IPS DF 4.7 (cell line): ENCODE results near the gene SIRPA.

Source experiments
- DNase-seq: peaks from one replicate; pipeline ENCODE4 v3.0.0-alpha.2; 2013; ENCODE audit warnings: low spot score; ENCODE audit errors: extremely low read depth

SIRPA gene

DNA sequence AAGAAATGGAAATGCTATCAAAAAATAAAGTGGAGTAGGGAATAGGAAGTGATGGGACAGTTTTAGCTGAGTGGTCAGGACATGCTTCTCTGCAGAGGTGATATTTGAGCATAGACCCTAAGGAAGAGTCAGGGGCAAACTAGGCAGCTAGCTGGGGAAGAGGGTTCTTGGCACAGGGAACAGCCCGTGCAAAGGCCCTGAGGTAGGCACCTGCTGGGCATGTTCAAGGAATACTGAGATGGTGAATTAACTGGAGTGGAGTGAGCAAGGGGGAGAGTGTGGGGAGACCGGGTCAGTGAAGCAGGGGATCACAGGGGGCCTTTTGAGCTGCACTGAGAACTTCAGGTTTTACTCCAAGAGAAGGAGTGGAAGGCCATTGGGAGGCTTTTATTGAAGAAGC, 7.5 kb upstream of the SIRPA start:
- no peak for DNase-seq

DNA sequence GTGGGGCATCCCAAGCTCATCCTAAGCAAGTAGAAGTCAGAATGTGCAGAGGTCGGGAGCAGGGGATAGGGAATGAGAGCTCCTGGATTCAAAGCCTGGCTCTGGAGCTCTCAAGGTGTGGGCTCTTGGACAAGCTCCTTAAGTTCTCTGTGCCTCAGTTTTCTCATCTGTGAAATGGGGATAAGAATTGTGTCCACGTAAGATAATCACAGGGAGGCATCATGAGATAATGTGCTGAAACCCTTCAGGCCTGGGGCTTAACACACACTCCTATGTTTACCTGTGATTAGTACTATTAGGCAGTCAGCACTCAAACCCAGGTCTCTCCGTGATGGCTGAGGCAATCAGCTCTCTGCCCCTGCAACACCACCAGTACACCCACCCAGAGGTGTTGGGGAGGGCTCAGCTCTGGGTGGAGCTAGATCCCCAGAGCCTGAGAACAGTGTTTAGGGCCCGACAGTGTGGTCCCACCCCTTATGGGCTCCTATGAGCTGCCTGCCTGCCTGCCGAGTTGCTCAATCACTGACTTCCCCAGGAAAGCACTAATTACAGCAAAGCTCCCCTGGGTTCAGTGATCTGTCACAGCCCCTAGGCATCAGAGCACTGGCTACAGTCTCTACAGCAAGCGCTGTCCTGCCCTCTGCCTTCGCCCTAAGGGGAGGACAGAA, 6.3 kb upstream of the SIRPA start:
- no peak for DNase-seq

- no peak for DNase-seq
These were observed 4.5 kb upstream of the SIRPA start for GRCh38 chr20:1890469-1891262.

DNA sequence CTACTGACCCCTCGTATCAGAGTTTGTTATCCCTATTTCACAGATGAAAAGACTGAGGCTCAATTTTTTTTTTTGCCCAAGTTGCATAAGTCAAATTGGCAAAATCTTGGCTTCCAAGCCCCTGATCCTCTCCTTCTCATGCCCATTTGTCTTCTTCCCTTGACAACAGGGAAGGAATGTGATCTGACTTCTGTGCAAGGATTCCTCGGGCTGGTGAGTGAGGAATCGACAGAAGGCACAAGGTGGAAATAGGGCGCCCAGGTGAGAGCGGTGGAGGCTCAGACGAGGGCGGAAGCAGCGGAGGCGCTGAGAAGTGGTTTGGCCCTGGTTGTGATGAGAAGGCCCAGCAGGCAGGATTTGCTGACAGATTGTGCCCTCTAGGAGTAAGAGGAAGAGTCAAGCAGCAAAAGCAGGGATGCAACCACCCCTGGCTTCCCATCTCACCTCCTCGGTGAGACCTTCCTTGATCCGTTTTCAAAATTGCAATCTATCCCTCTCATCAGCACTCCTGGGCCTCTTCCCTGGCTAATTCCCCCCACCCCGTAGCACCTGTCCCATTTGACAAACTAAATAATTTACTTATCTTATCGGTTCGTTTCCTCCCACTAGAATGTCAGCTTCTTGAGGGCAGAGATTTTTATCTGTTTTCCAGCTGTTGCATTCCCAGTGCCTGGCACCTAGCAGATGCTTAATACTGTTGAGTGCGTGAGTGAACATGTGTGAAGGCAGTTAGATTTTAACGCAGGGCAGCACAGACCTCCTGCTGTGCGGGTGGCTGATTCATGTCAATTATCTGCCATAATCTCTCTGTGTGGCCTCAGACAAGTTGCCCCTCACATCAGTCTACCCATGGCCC, 3.7 kb upstream of the SIRPA start:
- no peak for DNase-seq

- DNase-seq = no peak
These were observed 3.2 kb upstream of the SIRPA start for GRCh38 chr20:1892119-1892385.

DNA sequence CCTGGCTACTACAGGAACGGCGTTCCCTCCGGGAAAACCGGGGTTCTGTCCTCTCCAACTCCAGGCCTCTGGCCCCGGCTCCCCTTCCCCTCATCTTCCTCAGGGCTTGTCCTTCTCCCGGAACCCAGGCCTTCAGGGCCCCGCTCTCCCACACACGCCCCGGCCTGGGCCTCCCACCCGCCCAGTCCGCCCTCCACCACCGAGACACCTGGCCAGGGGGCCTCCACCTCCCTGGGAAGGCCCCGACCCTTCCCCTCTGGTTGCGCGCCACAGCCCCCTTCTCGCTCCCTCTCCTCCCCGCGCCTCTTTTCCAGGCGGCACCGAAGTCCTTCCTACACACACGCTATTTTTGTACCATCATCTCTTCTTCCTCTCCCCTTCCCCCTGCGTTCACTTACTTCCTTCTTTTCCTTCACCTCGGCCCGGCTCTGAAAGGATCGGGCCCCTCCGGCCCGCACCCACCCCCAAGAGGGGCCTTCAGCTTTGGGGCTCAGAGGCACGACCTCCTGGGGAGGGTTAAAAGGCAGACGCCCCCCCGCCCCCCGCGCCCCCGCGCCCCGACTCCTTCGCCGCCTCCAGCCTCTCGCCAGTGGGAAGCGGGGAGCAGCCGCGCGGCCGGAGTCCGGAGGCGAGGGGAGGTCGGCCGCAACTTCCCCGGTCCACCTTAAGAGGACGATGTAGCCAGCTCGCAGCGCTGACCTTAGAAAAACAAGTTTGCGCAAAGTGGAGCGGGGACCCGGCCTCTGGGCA, 1.3 kb upstream of the SIRPA start:
- DNase-seq = no peak

GRCh38 chr20:1894471-1894950, 696 bp upstream of the SIRPA start:
- no peak for DNase-seq

DNA sequence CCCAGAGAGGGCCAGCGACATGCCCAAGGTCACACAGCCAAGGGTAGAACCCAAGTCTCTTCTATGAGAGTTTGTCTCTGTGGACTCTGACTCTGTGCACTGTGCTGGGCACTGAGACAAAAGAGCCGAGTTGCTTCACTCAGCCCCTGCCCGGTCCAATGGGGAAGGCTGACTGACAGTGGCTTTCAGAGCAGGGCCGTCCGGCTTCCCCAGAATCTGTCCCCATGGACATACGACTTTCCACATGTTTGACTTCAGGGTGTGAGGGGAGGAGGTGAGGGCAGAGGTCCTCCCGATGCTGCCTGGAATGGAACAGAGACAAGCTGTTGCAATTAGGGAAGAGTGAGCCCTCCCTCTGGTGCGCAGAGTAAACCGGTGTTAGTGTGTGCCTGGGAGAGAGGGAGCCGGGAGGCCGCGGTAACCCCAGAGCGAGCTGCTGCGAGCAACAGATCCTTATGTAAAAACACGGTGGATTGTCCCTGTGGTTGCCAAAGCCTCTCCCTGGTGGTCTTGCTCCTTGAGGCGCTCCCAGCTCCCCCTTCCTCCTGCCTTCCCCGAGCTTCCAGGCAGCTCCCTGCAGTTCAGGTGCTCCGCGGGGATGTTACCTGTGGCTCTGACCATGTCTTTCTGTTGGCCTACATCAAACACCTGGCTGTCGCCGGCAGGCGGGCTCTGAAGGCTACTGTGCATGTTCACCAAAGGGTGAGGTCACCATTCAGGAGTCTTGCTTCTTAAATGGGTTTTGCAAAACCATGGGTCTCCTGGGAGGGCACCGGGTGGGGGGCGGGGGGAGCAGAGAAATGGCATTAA, 672 bp downstream of the SIRPA start:
- DNase-seq = no peak

- DNase-seq = no peak
These were observed 1.5 kb downstream of the SIRPA start for GRCh38 chr20:1896484-1897258.

DNA sequence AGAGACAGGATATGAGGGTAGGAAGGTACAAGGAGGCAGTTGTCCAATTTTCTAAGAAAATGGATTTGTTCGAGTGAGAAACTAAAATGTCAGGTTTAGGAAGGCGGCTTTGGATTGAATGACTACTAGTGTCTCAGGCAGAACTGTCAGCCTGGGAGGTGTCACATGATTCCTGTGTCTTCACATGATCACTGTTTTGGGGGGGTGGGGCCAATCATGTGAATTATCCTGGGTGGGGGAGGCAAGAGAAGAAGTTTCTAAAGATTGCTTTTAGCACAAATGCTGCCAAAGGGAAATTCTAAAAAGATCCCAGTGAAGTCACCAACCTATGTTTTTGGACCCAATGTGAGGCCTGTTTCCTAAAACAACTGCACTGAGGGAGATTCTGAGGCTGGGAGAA, 2.3 kb downstream of the SIRPA start:
- DNase-seq = no peak

- DNase-seq = no peak
These were observed 2.8 kb downstream of the SIRPA start for GRCh38 chr20:1897965-1898464.

DNA sequence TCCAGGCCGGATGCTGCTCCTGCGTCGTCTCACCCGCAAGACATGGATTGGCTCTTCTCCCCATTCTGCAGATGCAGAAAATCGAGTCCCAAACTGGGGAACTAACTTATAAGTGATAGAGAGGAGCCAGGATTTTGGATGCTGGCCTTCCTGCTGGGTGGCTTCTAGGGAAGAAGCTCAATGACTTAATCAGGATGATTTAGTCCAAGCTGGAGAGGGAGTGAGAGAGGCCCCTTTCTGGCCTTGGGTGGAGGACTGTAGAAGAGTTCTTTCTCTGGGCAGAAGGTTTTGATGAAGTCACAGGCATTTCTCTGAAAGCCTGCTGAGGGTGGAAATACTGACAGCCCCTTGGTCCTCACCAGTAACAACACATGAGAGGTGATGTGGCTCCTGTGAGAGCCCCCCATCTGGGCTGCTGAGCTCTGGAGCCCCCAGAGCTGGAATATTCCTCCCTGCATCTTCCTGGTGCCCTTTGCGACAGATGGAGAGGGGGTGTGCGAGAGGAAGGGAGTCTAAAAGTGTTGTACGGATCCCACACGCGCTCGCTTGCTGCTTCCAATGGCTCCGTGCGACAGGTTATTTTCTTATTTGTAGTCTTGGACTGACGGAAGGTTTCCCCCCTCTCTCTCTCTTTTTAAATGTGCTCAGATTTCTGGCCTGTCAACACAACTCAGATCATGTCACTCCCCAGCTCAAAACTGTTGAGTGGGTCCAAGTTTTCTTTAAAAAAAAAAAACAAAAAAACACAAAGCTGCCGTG, 3.5 kb downstream of the SIRPA start:
- DNase-seq = no peak

- no peak for DNase-seq
These were observed 4.0 kb downstream of the SIRPA start for GRCh38 chr20:1899241-1899525.

GRCh38 chr20:1900321-1900801, 5.2 kb downstream of the SIRPA start:
- DNase-seq = peak; percentile 66

GRCh38 chr20:1901704-1902103, 6.5 kb downstream of the SIRPA start:
- no peak for DNase-seq

DNA sequence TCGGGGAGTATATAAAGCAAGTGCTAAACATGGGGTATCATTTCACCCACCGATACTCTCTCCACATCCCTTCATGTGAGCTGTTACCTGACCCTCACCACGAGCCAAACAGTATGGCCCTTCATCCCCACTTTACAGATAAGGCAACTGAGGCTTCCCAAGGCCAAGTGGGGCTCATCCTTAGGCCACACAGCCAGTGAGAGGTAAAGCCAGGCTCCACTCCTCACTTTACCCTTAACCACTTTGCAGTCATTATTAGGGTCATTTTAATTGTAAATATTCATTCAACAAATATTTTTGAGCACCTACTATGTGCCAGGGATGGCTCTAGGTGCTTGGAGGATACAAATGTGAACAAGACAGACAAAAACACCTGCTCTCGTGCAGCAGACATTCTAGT, 7.0 kb downstream of the SIRPA start:
- no peak for DNase-seq

- no peak for DNase-seq
These were observed 8.9 kb downstream of the SIRPA start for GRCh38 chr20:1904135-1904534.

DNA sequence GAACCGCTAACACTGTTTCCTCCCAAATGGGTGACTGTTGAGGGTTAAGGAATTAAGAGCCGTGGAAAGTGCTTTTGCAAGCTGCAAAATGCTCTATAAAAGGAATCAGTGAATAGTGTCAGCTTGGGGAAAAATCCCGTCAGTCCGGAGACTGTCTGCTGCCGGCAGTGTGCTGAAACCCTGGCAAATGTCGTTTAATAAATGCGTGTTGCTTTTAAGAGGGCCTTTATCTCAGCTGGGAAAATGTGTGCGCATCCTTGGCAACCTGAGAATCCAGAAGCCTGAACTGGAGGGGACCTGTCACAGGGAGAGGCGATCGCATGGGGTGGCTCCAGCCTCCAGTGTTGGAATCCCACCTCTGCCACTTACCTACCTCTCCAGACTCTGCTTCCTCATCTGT, 9.8 kb downstream of the SIRPA start:
- DNase-seq = no peak

DNA sequence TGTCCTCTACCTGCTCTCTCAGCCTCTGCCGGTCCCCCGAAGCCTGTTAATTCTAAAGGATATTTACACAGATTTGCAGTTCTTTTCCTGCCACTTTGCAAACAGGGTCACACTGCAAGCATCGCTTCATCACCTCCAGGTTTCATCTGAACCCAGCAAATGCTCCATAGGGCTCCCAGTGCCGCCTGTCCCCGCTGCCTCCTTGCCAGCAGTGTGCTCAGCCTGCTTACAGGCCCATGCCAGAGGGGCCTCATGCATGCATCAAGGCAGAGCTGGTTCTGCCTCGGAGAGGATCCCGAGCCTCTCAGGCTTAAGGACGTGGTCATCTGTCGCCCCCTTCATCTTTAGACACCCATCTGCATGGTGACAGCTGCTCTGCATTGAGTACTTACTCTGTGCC, 10.5 kb downstream of the SIRPA start:
- DNase-seq = no peak
